Hematopoietic multipotent progenitor cell treated with erythropoietin and hydrocortisone succinate and interleukin-3 and kit ligand, for 4 days (in vitro differentiated cells): ENCODE results near the gene ZNF77.
"Not testable (repeated sequence)": the region's sequence is repeated elsewhere in the genome, so short reads cannot be mapped to it uniquely, and the experiment has no call there.

Source experiments
- DNase-seq: peaks from one replicate; pipeline ENCODE4 v3.0.0-alpha.2; 2015

The ZNF77 gene

DNA sequence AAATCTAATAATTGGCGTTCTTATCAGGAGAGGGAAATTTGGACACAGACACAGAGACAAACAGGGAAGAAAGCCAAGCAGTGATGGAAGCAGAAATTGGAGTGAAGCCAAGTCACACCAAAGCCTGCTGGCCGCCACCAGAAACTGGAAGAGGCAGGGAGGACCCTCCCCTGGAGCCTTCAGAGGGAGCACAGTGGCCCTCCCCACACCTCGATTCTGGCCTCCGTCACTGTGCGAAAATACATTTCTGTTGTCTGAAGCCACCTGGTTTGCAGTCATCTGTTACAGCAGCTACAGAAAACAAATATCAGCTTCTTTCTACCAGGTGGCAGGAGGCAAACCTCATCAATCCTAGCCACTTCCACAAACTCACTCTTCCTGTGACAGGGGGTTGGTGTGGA lies 24.3 kb upstream of the ZNF77 start:
- DNase-seq: no peak

DNA sequence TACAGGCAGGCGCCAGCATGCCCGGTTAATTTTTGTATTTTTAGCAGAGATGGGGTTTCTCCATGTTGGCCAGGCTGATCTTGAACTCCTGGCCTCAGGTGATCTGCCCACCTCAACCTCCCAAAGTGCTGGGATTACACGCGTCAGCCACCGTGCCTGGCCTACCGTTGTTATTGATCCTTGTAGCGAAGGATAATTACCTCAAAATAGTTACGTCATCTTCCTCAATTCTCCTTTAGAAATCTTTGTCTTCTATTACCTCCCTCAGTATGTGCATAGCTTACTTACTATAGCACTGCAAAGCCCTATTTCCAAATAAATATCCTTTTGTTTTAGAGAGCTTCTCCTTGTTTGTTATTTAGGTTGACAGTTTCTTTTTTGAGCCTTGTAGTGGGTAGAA lies 23.2 kb upstream of the ZNF77 start:
- no peak for DNase-seq

DNA sequence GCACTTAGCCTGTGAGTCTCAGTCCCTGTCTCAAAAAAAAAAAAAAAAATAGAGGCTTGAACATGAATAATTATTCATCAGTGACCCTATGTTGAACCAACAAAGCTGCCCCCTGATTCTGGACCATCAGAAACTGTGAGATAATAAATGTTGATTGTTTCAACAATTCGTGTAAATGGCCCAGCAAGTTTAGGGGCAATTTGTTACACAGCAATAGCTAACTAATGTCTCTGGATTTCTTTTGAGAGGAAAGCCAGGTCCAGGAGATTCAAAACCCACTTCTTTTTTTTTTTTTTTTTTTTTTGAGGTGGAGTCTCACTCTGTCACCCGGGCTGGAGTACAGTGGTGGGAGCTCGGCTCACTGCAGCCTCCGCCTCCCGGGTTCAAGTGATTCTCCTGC lies 20.1 kb upstream of the ZNF77 start:
- no peak for DNase-seq

DNA sequence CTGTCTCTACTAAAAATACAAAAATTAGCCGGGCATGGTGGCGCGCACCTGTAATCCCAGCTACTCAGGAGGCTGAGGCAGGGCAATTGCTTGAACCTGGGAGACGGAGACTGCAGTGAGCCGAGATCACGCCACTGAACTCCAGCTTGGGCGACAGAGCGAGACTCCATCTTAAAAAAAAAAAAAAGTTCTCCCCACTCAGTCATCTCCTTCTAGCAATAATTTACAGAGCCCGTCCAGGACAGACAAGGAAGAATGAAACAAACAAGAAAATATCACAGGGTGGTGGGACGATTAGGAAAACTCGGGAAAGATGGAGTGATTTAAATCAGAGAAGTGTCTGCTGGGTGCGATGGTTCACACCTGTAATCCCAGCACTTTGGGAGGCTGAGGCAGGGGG lies 18.9 kb upstream of the ZNF77 start:
- not testable (repeated sequence) for DNase-seq

DNA sequence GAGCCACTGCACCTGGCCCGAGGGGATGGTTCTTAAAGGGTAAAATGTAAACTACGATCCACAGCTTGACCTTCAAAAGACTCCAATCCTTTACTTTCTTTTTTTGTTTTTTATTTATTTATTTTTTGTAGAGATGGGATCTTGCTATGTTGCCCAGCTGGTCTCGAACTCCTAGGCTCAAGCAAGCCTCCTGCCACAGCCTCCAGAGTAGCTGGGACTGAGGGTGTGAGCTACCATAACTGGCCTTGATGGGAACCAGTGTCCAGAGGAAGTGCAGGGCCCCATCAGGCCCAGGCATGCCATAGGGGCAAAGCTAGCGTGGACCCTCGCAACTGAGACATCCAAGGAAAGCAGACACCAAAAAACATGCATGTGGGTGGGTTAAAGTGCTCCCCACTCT lies 18.4 kb upstream of the ZNF77 start:
- DNase-seq: no peak

DNA sequence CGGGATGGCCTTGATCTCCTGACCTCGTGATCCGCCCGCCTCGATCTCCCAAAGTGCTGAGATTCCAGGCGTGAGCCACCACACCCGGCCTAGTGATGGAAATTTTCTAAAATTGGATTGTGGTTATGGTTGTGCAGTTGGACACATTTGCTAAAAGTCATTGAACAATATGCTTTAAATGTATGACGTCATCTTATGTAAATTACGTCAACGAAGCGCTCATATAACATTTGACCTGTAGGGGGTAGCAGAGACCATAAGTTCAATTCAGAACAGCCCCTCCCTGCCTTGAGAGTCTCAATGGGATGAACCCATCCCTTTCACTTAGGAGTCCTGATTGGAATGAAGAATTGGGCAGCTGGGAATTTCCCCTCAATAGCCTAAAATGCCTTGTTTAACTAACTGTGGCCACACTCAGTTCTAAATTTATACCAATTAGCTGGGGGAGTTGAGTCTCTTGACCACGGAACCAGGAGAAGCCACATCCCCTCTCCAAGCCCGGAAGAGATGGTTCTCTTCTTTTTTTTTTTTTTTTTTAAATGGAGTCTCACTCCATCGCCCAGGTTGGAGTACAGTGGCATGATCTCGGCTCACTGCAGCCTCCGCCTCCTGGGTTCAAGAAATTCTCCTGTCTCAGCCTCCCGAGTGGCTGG lies 17.4 kb upstream of the ZNF77 start:
- peak; percentile 85 for DNase-seq

DNA sequence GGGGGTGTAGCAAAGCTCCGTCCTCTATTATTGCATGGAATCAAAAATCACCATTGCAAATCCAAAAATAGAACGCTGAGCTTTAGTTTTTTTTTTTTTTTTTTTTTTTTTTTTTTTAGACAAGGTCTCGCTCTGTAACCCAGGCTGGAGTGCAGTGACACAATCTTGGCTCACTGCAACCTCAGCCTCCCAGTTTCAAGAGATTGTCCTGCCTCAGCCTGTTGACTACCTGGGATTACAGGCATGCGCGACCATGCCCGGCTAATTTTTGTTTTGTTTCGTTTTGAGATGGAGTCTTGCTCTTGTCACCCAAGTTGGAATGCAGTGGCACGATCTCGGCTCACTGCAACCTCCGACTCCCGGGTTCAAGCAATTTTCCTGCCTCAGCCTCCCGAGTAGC lies 15.3 kb upstream of the ZNF77 start:
- DNase-seq: no peak

DNA sequence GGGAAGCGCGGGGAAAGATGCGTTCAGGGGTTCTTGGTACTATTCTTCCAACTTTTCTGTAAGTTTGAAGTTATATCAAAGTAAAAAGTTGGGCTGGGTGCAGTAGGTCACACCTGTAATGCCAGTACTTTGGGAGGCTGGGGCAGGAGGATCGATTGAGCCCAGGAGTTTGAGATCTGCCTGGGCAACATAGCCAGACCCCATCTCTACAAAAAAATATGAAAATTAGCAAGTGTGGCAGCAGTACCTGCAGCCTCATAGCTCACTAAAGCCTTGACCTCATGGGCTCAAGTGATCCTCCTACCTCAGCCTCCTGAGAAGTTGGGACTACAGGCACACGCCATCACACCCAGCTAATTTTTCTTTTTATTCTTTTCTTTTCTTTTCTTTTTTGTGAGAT lies 12.4 kb upstream of the ZNF77 start:
- no peak for DNase-seq

DNA sequence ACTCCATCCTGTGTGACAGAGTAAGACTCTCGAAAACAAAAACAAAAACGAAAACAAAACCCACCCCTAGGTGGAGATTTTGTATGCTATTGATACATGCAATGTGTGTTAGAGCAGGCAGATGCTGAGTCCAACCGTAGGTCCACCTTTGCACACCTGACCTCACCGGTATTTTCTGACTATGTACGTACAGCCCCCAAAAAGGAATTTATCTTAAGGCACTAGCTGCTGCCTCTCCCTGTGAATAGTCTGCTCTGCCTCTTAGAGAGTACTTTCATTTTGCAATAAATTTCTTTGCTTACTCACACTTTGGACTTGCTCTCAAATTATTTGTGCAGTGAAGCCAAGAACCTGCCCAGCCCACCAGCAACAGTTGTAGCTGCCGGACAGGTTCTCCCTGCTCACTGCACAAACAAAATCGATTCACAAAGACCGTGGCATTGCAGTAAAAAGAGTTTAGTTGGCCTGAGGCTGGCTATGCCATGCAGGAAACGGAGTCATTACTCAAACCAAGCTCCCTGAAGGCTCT lies 8.2 kb upstream of the ZNF77 start:
- no peak for DNase-seq

DNA sequence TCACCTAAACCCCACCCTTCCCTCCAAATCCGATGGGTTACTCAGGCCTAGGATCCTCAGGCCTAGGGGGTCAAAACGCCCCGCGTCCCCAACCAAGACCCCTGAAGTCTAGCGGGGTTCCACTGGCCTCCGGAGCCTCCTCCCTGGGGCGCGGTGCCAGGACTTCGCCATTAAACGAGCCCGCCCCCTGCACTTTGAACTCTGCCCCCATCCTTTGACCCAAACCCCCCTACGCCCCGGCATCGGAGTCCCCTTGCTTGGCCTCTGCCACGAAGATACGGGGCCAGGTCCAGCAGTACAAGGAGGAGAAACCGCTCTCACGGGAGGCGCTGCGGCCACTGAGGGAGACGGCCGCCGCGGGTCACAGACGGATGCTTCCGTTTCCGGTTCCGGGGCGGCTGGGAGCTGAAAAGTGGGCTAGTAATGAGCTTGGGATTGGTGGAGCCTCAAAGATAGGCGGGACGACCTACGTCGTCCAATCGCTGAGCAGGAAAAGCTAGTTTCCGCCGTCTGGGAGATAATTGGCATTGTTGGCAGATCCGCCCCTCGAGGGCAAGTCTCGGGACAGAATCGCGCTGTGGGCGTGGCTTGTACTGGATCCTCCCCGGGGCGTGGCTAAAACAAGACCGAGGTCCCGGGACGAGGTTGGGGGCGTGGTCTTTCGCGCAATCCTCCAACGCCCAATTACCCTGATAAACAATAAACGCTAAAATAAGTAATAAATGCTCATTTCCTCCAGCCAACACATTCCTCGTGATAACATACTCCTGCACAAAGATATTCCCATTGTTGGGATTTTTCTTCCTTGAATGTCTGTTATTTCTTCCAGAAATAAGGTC lies 5.7 kb upstream of the ZNF77 start:
- peak; percentile 100 for DNase-seq

DNA sequence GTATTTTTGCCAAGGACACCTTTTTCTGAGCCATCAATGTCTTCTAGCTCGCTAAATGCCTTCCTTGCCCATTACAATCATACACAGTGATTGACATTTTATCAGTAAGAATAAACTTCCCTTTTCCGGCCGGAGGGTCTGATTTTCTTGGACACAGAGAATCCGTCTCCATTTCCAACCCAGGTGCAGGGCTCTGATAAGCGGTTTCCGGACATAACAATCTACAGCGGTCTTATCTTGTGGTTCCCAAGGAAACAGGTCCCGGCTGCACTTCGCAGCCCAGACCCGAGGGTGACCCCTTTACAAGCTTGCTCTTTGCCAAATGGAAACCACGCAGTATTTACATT lies 5.1 kb upstream of the ZNF77 start:
- DNase-seq: peak; percentile 98

DNA sequence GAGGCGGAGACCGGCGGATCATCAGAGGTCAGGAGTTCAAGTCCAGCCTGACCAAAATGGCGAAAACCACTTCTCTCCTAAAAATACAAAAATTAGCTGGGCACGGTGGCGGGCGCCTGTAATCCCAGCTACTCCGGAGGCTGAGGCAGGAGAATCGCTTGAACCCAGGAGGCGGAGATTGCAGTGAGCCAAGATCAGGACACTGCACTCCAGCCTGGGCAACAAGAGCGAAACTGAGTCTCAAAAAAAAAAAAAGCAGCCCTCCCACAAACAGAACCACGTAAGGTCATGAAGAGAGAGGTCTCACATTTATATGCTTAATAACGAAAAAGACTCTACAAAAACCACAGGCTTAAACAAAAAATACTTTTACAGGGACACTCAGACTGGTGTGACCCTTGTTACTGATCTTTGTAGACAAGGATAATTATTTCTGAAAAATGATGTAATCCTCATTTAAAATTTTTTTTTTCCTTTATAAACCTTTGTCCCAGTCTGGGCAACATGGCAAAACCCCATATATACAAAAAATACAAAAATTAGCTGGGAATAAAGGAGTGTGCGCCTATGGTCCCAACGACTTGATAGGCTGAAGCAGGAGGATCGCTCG lies 909 bp upstream of the ZNF77 start:
- DNase-seq: no peak

DNA sequence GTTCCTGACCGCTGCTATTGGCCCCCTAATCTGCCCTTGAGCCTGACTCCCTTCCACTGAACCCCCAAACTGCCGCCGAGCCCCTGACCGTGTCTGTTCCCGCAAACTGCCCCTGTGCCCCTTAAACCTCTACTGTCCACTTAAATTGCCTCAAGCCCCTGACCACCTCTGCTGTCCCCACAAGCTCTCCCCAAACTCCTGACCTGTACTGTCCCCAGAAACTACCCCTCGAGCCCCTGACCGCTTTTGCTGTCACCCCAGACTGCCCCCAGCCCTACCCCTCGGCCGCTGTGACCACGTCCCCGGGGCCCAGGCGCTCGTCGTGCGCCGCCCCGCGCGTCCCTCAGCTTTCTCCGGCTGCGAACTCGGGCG lies 382 bp downstream of the ZNF77 start:
- DNase-seq: no peak

DNA sequence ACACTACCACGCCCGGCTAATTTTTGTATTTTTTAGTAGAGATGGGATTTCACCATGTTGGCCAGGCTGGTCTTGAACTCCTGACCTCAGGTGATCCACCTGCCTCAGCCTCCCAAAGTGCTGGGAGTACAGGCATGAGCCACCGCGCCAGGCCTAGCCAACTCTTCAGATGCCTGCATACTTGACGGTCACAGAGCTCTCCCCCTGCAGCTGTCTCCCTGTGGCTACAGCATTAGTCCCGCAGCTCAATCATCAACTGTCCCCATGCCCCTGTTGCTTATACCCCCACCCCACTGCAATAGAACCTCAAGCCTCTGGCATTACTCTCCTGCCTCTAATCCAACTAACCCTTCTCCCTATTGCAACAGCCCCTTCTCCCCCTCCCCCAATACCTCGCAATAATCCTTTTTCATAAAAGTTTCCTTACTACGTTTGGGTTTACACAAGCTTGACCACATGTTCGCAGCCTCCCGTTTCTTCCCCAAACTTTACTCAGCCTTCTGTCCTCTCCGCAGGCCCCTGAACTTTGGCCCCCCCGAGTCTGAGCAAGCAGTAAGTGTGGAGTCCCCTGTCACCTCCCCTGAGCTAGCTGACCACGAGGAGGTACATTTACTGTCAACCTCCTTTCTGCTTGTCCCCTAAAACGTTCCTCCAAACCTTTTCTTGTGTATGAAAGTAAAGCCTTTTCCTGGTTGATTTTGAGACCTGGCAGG lies 1.7 kb downstream of the ZNF77 start:
- peak; percentile 20 for DNase-seq

DNA sequence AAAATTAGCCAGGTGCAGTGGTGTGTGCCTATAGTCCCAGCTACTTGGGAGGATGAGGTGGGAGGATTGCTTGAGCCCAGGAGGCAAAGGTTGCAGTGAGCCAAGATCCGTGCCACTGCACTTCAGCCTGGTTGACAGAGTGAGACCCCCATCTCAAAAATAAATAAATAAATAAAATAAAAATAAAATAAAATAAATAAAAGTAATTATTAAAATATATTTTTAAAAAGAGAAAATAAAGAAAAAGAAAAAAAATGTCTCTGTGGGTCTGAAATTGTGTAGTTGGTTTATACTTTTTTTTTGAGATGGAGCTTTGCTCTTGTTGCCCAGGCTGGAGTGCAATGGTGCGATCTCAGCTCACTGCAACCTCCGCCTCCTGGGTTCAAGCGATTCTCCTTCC lies 8.9 kb downstream of the ZNF77 start:
- not testable (repeated sequence) for DNase-seq

DNA sequence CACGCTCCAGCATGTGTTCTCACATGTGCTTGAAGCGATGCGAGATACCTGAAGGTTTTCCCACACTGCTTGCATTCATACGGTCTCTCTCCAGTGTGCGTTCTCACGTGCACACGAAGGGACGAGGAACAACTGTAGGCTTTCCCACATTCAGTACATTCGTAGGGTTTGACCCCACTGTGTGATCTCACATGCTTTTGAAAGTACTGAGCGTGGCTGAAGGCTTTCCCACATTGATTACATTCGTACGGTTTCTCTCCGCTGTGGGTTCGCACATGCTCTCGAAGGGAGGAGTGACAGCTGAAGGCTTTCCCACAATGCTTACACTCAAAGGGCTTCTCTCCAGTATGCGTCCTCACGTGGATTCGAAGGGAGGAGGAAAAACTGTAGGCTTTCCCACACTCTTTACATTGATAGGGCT lies 11.3 kb downstream of the ZNF77 start:
- no peak for DNase-seq

DNA sequence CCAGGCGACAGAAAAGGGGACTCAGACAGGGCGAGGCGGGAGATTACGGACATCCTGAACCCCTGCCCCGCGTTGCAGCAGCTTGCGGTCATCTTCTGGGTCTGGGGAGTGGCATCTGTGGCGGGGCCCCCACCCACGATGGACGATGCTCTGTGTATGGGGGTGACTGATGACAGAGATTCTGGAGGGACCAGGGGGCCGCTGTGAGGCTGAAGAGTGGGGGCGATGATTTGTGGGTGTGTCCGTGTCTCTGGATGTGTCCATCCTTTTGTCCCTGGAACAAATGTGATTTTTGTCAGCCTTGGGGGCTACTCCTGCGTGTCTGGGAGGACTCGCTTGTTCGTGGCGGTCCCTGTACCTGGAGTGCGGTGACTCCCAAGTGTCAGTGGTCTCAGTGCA lies 17.7 kb downstream of the ZNF77 start:
- DNase-seq: no peak

DNA sequence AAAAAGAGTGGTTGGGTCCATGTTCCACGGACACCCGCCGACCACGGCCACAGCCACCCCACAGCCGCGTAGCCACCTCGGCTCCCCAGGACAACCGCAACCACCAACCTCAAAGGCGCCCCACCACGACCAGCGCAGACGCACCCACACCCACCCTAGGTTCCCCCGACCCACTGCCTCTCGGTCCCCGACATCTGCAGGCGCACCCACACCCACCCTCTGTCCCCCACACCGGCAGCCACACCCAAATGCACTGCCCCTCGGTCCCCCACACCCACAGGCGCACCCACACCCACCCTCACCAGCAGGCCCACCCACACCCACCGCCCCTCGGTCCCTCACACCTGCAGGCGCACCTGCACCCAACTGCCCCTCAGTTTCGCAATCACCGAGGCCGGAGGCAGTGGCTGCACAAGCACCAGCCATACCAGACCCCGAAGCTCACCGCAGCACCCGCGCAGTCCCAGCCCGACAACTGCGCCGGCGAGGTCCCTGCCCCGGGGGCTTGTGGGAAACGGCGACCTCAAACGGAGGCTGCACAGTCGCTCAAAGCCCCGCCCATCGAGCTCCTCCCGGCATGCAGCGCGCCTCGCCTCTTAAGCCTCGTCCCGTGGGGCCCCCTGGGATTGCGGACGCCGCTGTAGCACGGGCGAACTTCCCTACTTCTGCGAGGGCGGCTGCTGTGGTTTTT lies 18.3 kb downstream of the ZNF77 start:
- no peak for DNase-seq

DNA sequence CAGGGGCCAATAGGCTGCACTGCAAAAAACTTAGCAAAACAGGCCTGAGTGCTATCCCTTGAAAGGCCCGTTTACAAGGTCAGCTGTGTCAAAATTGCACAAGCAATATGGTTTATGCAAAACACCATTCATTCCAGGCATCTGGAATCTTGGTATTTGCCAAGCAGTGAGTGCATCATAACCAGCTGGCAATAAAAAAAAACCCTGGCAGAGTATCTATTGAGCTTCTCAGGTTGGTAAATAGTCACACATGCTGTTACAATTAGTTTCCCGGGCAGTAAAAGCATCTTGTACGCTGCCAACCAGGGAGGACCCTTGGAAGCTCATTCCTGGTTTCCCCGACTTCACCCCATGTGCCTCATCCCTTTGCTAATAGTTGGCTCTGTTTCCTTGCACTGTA lies 21.3 kb downstream of the ZNF77 start:
- DNase-seq: no peak

DNA sequence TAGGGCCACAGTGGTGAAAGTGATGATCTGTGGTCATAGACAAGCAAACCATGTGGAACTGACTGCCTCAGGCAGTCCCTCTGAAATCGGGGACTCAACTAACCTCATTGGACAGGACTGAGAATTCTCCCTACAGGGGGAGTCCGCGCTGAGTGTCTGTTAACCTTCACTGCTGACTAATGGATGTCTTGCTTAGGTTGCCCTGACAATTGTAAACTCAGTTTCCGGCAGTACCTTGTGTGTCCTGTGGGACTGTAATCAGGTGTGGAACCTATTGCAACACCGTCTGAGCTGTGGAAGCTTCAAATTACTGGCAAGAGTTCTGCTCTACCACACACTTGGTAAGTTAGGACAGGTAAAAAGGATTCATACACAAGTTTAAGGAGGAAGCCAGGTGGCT lies 21.8 kb downstream of the ZNF77 start:
- DNase-seq: no peak

DNA sequence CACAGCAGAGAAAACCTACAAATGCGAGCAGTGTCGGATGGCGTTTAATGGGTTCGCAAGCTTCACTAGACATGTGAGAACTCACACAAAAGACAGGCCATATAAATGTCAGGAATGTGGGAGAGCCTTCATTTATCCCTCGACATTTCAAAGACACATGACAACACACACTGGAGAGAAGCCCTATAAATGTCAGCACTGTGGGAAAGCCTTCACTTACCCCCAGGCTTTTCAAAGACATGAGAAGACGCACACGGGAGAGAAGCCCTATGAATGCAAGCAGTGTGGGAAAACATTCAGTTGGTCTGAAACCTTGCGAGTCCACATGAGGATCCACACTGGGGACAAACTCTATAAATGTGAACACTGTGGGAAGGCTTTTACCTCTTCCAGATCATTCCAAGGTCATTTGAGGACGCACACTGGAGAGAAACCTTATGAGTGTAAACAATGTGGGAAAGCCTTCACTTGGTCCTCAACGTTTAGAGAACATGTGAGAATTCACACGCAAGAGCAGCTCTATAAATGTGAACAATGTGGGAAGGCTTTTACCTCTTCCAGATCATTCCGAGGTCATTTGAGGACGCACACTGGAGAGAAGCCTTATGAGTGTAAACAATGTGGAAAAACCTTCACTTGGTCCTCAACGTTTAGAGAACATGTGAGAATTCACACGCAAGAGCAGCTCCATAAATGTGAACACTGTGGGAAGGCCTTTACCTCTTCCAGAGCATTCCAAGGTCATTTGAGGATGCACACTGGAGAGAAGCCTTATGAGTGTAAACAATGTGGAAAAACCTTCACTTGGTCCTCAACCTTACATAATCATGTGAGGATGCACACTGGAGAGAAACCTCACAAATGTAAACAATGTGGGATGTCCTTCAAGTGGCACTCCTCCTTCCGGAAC lies 27.2 kb downstream of the ZNF77 start:
- no peak for DNase-seq

DNA sequence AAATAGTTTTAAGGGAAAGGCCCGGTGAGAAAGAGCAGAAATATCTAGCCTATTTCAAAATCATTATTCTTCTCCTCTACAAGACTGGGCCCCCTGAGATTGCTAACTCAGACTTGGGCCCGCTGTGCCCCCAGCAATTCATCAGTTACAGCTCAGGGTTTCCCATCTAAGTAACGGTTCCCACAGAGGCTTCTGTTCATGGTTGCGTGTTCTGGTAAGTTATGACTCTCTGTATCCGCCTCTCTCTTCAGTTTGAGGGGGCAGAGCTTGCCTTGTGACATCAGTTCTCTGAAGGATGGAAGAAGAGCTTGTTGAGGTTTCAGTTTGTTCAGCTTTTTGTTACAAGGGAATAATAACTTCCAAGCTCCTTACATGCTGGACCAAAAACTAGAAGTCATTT lies 32.5 kb downstream of the ZNF77 start:
- DNase-seq: no peak
